ENCODE measurements around the gene SLC66A2.

The SLC66A2 gene

DNA sequence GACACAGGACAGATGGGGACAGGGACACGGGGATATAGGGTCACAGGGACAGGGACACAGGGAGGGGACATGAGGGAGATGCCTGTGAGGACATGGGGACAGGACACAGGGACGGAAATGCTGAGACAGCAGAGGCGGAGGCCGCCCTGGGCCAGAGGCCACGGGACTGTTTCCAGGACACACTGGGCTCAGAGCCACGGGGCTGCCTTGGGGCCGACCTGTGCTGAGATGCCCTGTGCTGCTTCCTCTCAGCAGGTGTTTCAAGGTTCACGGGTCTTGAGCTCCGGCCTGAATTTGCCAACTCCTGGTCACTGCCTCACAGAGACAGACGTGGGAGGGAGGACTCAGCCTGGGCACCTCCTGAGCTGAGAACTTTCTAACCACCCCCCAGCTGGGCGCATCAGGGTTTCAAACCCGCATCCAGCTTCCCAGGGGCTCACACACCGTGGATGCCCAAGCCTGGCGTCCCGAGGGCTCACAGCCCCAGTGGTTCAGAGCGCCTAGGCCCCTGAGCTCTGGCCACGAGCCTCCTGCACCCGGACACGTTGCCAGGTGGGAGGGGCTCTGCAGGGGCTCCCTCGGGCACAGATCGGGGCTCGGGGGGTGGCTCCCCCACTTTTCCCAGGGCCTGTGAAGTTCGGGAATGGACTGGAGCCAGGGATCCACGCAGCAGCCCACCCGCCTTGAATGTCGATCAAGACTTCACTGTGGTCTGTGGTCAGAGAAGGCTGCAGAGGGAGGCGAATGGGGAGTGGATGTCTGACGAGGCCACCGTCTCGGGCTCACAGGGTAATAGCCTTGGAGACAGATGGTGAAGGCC is 64.1 kb downstream of the SLC66A2 start:
- no peak for ATAC-seq
- TF ChIP-seq ISL1 (CRISPR knock-in tag; IDR thresholded peaks at IDR 0.05) (no peak), ZNF8 (CRISPR knock-in tag; IDR thresholded peaks at IDR 0.05) (no peak), OSR1 (CRISPR knock-in tag; IDR thresholded peaks at IDR 0.05) (no peak), RARB (CRISPR knock-in tag; IDR thresholded peaks at IDR 0.05) (no peak), TCF4 (CRISPR knock-in tag; IDR thresholded peaks at IDR 0.05; ENCODE audit: borderline replicate concordance) (no peak), CREB5 (CRISPR knock-in tag; IDR thresholded peaks at IDR 0.05; ENCODE audit: low read depth) (no peak), PPARA (CRISPR knock-in tag; IDR thresholded peaks at IDR 0.05; ENCODE audit: borderline replicate concordance) (no peak), TOX (CRISPR knock-in tag; IDR thresholded peaks at IDR 0.05; ENCODE audit: borderline replicate concordance) (no peak), GLIS3 (CRISPR knock-in tag; IDR thresholded peaks at IDR 0.05) (no peak), ESRRG (CRISPR knock-in tag; IDR thresholded peaks at IDR 0.05) (no peak), ZC3H10 (CRISPR knock-in tag; IDR thresholded peaks at IDR 0.05) (no peak), BACH2 (CRISPR knock-in tag; IDR thresholded peaks at IDR 0.05; ENCODE audit: borderline replicate concordance) (no peak), ZNF565 (CRISPR knock-in tag; conservative IDR thresholded peaks at IDR 0.05; ENCODE audit: low read depth) (no peak), TSHZ2 (CRISPR knock-in tag; IDR thresholded peaks at IDR 0.05) (no peak), SNAI2 (CRISPR knock-in tag; IDR thresholded peaks at IDR 0.05) (no peak), PATZ1 (CRISPR knock-in tag; IDR thresholded peaks at IDR 0.05; ENCODE audit: borderline replicate concordance) (no peak), ZFP30 (CRISPR knock-in tag; IDR thresholded peaks at IDR 0.05) (no peak)
- TF ChIP-seq, protein P1, sequence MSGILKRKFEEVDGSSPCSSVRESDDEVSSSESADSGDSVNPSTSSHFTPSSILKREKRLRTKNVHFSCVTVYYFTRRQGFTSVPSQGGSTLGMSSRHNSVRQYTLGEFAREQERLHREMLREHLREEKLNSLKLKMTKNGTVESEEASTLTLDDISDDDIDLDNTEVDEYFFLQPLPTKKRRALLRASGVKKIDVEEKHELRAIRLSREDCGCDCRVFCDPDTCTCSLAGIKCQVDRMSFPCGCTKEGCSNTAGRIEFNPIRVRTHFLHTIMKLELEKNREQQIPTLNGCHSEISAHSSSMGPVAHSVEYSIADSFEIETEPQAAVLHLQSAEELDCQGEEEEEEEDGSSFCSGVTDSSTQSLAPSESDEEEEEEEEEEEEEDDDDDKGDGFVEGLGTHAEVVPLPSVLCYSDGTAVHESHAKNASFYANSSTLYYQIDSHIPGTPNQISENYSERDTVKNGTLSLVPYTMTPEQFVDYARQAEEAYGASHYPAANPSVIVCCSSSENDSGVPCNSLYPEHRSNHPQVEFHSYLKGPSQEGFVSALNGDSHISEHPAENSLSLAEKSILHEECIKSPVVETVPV (CRISPR knock-in tag; IDR thresholded peaks at IDR 0.05), result no peak
- TF ChIP-seq, protein P2, sequence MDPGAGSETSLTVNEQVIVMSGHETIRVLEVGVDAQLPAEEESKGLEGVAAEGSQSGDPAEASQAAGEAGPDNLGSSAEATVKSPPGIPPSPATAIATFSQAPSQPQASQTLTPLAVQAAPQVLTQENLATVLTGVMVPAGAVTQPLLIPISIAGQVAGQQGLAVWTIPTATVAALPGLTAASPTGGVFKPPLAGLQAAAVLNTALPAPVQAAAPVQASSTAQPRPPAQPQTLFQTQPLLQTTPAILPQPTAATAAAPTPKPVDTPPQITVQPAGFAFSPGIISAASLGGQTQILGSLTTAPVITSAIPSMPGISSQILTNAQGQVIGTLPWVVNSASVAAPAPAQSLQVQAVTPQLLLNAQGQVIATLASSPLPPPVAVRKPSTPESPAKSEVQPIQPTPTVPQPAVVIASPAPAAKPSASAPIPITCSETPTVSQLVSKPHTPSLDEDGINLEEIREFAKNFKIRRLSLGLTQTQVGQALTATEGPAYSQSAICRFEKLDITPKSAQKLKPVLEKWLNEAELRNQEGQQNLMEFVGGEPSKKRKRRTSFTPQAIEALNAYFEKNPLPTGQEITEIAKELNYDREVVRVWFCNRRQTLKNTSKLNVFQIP (CRISPR knock-in tag; IDR thresholded peaks at IDR 0.05; ENCODE audit: borderline replicate concordance, low read depth), result no peak

- peak; percentile 41; the same call in 2 of the 3 replicates for ATAC-seq
- TF ChIP-seq TOX (CRISPR knock-in tag; IDR thresholded peaks at IDR 0.05; ENCODE audit: borderline replicate concordance) (no peak), BACH2 (CRISPR knock-in tag; IDR thresholded peaks at IDR 0.05; ENCODE audit: borderline replicate concordance) (no peak), PATZ1 (CRISPR knock-in tag; IDR thresholded peaks at IDR 0.05; ENCODE audit: borderline replicate concordance) (no peak), ZNF70 (CRISPR knock-in tag; IDR thresholded peaks at IDR 0.05) (no peak)
Measured at GRCh38 chr18:79884963-79885728, 66.3 kb downstream of the SLC66A2 start.

All from SK-N-SH treated with all-trans-retinoic acid at 6 μM for 48 hours (cell line).